WI38 (cell line): ENCODE results near the gene NETO2.

Source experiments
- H3K4me3 ChIP-seq: 2 replicates; pipeline ENCODE4 v1.5.1; 2011; ENCODE audit warnings: low read depth, mild to moderate bottlenecking, control low read depth, low read length
- TF ChIP-seq, protein P1 (sequence below): IDR thresholded peaks from 2 replicates; pipeline ENCODE4 v1.5.1; 2012; ENCODE audit warnings: low read depth, mild to moderate bottlenecking, control low read depth, low read length

The NETO2 gene

DNA sequence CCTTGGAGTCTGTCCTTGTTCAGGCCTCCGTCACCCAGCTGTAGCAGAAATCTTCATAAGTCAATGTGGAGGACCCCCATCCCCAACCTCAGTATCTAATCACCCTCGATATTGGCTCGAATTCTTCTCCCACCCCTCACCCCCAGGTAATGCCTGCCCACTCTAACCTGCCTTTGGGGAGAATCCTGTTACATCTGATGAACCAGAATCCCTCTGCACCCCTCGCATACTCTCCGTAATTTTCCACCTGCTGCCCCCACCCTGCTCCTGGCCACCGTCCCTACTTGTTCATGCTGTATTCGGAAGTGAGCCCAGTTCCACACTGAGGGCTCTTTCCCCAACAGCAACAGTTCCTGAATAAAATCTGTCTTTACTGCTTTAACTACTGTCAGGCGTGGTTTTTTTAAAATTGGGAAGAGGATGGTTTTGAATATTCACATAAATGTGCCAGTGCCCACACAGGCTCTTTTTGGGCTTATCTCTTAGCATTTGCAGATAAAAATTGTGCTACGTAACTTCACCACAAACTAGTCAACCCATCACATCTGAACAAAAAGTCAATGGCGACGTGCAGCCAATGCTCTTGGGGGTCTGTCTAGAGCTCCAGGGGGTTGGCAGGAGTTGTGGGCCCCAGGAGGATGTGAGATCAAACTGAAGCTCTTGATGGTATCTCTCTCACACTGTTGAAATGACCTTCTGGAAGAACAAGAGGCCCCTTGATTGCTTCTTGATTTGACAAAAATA lies 73.7 kb downstream of the NETO2 start:
- no peak overlapping the region for H3K4me3 ChIP-seq
- TF ChIP-seq, protein P1, sequence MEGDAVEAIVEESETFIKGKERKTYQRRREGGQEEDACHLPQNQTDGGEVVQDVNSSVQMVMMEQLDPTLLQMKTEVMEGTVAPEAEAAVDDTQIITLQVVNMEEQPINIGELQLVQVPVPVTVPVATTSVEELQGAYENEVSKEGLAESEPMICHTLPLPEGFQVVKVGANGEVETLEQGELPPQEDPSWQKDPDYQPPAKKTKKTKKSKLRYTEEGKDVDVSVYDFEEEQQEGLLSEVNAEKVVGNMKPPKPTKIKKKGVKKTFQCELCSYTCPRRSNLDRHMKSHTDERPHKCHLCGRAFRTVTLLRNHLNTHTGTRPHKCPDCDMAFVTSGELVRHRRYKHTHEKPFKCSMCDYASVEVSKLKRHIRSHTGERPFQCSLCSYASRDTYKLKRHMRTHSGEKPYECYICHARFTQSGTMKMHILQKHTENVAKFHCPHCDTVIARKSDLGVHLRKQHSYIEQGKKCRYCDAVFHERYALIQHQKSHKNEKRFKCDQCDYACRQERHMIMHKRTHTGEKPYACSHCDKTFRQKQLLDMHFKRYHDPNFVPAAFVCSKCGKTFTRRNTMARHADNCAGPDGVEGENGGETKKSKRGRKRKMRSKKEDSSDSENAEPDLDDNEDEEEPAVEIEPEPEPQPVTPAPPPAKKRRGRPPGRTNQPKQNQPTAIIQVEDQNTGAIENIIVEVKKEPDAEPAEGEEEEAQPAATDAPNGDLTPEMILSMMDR: no peak

DNA sequence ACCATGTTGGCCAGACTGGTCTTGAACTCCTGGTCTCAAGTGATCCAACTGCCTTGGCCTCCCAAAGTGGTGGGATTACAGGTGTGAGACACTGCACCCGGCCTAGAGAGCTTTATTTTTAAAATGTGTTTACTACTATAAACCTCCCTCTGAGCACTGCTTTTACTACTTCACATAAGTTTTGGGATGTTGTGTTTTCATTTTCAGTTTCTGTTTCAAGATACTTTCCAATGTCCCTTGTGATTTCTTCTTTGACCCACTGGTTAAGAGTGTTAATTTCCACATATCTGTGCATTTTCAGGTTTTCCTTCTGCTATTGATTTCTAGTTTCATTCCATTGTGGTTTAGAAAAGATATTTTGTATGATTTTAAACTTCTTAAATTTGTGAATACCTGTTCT lies 74.4 kb downstream of the NETO2 start:
- TF ChIP-seq, protein P1: no peak

DNA sequence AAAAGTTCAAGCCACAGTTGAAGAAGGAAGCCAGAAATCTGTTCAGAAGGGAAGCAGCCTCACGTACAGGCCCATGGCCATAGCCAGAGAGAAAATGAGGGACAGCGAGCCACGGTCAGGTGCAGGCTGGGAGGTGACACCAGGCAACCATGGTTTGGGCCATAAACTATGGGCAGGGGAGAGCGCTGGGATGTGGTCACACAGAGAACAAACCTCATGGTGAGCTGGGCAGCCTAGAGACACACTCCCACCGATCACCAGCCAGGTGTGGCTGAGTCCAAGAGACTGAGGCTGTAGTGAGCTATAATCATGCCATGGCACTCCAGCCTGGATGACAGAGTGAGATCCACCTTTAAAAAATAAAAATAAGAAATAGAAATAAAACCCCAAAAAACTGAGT lies 76.5 kb downstream of the NETO2 start:
- H3K4me3 ChIP-seq: no peak overlapping the region
- TF ChIP-seq, protein P1: no peak

More for the DNA sequence above, 74.4 kb downstream of the NETO2 start:
- H3K4me3 ChIP-seq: no peak overlapping the region

DNA sequence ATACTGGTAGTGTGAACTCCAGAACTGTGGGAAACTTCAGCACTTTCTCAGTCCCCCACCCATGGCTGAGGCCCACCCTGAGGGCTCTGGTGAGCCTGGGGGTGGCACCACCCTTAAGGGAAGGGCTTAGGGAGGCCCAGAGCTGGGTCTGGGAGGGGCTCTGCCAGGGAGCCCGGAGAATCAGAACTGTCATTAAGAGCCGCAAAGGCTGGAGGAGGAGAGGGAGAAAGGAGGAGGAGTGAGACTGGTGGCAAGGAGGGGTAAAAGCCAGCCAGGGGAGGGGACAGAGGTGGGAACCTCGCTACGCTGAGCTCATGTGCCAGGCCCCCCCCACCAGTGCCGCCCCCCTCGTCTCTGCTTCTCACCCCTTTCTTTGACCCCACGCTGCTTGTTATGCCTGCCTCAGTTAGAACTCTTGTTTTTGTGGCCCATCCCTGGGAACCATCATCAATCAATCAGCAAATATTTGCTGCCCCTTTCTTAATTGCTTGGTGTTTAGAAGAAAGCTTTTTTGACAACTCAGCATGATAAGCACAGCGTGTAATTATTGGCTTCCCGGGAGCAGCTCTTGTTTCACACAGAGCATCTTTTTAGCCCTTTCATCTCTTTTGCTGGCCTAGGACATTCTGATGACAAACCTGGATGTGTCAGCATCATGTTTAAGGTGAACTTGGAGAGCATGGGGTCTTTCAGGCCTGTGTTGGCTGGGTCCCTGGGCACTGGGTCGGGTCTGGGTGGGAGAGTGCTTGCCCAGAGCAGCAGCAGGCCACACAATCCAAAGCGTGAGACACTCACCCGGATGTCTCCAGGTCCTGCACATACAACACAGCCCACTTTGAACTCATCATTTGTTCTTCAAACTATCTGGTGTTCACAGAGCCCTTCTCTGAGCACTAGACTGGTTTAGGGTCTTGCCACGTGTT lies 77.7 kb downstream of the NETO2 start:
- TF ChIP-seq, protein P1: no peak
- H3K4me3 ChIP-seq: no peak overlapping the region

DNA sequence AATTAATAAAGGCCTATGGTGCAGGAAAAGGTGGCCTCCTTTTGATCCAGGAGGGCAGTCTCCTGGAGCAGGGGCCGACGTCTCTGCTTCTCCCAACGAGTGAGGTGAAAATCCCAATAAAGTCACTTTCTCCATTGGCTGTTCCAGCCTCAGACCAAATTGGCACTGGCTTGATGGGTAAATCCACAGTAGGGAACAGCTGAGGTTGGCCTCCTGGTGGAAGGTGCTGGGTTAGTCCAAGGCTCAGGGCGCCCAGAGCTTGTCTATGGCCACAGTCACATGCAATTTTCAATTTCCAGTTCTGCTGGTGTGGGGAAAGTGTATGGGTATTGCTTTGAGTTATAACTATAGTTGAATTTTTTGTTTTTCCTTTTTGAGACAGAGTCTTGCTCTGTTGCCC lies 79.0 kb downstream of the NETO2 start:
- H3K4me3 ChIP-seq: no peak overlapping the region
- TF ChIP-seq, protein P1: no peak

DNA sequence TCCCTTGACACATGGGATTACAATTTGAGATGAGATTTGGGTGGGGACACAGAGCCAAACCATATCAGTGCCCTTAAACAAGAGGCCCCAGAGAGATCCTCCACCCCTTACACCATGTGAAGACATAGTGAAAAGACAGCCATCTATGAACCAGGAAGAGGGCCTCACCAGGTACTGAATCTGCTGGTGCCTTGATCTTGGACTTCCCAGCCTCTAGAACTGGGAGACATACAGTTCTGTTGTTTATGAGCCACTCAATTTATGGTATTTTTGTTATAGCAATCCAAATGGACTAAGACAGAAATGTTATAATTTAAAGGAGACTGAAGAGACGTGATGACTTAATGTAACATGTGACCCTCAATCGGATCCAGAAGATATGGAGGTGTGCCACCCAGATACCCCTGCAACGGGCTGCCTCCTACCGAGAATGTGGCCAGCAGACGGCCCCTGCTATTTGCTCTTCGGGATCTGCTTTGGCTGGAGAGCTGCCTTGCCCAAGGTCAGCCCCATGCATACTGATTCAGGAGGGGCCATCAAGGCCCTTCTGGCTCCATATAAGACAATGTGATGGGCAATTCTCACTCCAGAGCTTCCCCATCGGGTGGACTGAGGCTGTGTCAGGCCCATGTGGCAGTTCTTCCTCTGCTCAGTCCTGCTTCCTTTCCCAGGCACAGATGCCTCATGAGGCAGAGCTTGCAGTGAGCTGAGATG lies 80.6 kb downstream of the NETO2 start:
- TF ChIP-seq, protein P1: no peak

DNA sequence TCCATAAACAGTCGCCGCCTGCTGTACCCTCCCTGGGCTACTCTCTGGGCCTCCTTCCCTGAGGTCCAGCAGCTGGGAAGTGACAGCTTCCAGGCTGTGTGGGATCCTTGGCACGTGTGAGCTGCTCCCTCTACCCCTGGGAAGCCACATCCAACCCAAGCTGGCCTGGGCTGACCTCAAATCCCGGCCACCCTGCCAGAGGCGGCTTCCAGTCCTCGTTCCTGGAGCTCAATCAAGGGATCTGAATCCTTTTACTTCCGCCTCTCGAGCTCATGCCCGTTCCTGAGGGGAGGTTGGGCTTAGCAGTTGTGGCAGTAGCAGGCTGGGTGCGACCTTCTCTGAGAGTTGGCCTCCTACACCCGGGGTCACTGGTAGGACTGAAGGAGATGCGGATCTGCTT lies 82.5 kb downstream of the NETO2 start:
- H3K4me3 ChIP-seq: no peak overlapping the region
- TF ChIP-seq, protein P1: no peak

More for the DNA sequence above, 80.6 kb downstream of the NETO2 start:
- H3K4me3 ChIP-seq: no peak overlapping the region
